Cortex of kidney (tissue), 1 donor: ENCODE results near the gene BRSK2.
"Not testable (repeated sequence)": the region's sequence is repeated elsewhere in the genome, so short reads cannot be mapped to it uniquely, and the experiment has no call there.

Experiments
- DNase-seq: peaks from one replicate; lab custom pipeline; 2025; lab: John Stamatoyannopoulos, UW

Gene BRSK2

GRCh38 chr11:1409852-1410125 lies 20.1 kb downstream of the BRSK2 start:
- DNase-seq = not testable (repeated sequence)

- no peak for DNase-seq
These were observed 20.9 kb downstream of the BRSK2 start for GRCh38 chr11:1410366-1411291.

DNA sequence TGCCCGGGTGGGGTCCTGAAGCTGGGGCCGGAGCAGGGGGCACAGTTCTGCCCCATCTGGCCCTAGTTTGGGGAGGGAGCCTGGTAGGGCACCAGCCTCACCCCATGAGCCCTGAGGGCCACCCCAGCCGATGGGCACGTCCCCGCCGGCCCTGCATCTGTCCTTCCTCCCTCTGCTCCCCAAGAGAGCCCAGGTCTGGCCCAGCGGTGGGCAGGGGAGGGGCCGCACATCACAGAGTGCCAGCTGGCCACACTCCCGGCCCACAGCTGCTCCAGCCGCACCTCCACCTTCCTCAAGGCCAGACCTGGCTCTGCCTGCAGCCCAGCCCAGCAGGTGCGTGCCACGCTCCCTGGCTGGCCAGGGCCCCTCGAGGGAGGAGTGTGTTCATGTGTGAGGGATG lies 21.6 kb downstream of the BRSK2 start:
- DNase-seq = no peak

DNA sequence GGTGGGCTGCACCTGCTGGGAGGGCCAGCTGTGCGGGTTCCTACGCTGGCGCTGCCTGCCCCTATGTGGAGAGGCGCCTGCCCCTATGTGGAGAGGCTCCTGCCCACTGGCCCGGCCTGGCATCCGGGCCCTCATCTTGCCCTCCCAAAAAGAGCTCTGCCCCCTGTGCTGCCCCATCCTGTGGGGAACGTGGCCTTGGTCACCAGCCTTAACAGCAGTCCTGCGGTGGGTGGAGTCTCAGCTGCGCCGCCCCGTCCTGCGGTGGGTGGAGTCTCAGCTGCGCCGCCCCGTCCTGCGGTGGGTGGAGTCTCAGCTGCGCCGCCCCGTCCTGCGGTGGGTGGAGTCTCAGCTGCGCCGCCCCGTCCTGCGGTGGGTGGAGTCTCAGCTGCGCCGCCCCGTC lies 22.0 kb downstream of the BRSK2 start:
- DNase-seq = not testable (repeated sequence)

DNA sequence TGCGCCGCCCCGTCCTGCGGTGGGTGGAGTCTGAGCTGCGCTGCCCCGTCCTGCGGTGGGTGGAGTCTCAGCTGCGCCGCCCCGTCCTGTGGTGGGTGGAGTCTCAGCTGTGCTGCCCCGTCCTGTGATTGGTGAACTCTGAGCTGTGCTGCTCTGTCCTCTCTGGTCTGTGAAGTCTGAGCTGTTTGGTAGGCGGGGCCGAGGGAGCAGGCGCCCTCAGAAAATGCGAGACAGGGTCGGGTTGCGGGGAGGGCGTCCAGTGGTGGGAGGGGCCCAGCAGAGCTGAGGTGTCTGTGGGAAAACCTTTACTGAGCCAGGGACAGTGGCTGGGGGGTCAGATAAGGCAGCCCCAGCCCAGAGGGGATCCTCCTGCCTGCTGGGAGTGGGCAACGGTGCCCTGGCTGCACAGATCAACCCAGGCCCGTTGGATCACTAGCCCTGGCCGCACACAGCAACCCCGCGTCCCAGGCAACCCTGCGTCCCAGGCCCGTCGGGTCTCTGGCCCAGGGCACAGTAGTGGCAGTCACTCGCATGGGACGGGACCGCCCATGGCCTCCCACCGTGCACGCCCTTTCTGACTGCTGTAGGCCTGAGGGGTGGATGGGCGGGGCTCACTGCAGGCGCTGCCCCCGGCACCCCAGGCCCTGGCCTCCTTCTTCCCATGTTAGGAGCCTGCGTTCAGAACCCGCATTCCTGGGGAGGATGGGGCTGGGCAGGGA lies 22.8 kb downstream of the BRSK2 start:
- DNase-seq = no peak

DNA sequence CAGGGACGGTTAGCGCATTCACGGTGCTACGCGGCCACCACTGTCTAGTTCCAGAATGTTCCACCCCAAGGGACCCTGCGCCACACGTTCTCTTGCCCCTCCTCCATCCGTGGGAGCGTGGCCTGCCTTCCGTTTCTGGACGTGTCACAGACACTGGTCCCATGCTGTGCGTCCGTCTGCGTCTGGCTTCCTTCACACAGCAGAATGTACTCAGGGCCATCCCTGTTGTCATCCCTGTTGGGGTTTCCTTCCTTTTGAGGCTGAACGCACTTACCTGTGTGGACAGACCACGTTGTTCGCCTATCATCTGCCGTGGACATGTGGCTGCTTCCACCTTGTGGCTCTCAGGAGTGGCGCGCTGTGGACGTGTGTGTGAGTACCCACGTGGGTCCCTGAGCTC lies 24.9 kb downstream of the BRSK2 start:
- no peak for DNase-seq

- no peak for DNase-seq
These were observed 25.9 kb downstream of the BRSK2 start for GRCh38 chr11:1415631-1416030.

DNA sequence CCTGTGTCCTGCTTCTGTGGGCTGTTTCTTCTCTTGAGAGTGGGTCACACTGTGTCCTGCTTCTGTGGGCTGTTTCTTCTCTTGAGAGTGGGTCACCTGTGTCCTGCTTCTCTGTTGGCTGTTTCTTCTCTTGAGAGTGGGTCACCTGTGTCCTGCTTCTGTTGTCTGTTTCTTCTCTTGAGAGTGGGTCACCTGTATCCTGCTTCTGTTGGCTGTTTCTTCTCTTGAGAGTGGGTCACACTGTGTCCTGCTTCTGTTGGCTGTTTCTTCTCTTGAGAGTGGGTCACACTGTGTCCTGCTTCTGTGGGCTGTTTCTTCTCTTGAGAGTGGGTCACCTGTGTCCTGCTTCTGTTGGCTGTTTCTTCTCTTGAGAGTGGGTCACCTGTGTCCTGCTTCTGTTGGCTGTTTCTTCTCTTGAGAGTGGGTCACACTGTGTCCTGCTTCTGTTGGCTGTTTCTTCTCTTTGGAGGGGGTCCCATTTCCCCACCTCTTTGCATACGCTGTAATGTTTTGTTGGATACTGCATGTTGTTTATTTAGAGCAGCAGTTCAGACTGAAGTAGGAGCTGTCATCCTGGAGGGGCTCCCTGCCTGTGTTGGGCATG lies 28.6 kb downstream of the BRSK2 start:
- not testable (repeated sequence) for DNase-seq

DNA sequence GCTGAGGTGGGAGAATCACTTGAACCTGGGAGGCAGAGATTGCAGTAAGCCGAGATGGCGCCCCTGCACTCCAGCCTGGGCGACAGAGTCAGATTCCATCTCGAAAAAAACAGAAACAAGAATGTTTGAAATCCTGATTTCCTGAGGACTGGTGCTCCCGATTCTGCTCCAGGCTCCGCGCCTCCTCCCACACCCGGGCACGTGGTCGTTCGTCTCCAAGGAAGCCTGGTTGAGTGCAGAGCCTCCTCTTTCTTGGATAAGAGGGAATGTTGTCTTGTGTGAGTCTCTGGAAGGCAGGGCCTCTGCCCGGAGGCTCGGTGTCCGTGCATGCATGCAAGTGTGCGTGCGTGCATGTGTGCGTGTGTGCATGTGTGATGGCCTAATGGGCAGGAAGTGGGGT lies 30.1 kb downstream of the BRSK2 start:
- no peak for DNase-seq

DNA sequence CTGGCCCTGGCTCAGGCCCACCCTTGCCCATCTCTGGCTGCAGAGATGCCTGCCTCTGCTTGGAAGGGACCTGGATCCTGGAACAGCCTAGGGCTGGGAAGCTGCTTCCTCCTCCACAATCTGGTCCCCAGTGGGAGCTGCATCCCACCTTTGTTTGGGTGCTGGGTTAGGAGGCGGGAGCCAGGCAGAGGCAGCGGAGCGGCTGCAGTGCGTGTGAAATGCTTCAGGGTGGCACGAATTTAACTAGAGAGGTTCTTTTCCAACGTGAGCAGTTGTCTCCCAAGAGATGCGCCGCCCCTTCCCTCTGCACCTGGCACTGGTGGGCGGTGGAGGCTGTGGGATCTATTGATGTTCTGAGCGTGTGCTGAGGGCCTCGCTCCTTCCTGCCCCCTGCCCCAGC lies 31.6 kb downstream of the BRSK2 start:
- DNase-seq = no peak

- no peak for DNase-seq
These were observed 32.7 kb downstream of the BRSK2 start for GRCh38 chr11:1422481-1422880.

GRCh38 chr11:1422981-1423380 lies 33.2 kb downstream of the BRSK2 start:
- no peak for DNase-seq

DNA sequence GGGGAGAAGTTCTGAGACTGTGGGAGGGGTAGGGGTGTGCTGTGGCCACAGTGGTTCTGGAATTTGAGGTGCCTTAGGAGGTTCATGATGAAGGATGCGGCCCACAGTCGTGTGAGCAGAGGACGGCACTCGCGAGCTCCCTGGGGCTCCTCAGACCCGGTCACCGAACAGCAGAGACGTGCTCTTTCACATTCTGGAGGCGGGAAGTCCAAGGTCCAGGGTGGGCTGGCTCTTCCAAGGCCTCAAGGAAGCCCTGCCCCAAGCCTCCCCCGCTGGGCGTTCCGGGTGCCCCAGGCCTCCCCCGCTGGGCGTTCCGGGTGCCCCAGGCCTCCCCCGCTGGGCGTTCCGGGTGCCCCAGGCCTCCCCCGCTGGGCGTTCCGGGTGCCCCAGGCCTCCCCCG lies 33.7 kb downstream of the BRSK2 start:
- DNase-seq = not testable (repeated sequence)

- DNase-seq = no peak
These were observed 35.3 kb downstream of the BRSK2 start for GRCh38 chr11:1425006-1425405.

GRCh38 chr11:1425439-1425838 lies 35.7 kb downstream of the BRSK2 start:
- DNase-seq = no peak

DNA sequence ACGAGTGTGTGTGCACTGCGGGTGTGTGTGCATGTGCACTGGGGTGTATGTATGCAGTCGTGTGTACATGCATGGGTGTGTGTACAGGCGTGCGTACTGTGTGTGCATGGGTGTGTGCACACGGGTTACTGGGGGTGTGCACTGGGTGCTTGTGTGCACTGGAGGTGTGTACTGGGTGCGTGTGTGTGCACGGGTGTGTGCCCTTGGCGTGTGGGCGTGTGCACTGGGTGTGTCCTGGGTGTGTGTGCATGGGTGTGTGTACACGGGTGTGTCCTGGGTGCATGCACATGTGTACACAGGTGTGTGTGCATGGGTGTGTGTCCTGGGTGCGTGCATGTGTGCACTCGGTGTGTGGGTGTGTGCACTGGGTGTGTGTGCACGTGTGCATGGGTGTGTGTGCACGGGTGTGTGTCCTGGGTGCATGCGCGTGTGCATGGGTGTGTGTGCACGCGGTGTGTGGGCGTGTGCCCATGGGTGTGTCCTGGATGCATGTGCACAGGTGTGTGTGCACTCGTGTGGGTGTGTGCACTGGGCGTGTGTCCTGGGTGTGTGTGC lies 39.1 kb downstream of the BRSK2 start:
- DNase-seq = no peak

DNA sequence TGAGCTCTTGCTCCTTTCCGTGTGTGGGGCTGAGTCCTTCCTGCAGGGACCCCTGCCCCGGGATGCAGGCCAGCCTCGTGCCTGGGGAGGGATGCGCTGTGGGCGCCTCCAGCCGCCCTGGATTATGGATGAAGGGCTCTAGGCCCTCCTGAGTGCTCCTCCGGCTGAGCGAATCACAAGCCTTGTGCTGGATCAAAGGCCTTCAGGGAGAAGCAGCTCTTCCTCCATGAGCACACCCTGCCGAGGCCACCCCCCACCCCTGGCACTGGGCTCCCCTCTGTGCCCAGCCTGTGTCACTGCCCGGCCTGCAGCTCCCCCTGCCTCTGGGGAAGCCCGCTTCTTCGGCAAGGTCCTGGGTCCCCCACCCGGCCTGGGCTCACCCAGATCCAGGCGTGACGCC lies 43.8 kb downstream of the BRSK2 start:
- no peak for DNase-seq

DNA sequence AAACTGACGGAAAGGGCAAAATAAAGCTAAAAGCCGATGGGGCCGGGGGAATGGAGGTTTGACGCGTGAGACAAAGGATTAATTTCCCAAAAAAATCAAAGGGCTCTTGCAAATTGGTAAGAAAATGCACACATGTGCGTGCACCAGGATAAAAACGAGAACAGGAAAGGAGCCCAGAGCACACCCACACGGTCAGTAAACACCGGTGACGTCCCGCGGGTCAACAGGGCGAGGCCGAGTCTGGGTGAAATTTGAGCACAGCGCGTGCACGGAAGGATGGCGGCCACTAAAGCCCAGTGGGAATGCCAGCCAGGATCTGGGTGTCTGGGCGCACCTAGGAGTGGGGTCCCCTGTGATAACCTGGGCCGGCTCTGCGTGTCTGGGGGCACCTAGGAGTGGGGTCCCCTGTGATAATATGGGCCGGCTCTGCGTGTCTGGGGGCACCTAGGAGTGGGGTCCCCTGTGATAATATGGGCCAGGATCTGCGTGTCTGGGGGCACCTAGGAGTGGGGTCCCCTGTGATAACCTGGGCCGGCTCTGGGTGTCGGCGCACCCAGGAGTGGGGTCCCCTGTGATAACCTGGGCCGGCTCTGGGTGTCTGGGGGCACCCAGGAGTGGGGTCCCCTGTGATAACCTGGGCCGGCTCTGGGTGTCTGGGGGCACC lies 44.4 kb downstream of the BRSK2 start:
- DNase-seq = no peak

- DNase-seq = not testable (repeated sequence)
These were observed 45.7 kb downstream of the BRSK2 start for GRCh38 chr11:1435479-1435819.

GRCh38 chr11:1435820-1436467 lies 46.2 kb downstream of the BRSK2 start:
- no peak for DNase-seq

DNA sequence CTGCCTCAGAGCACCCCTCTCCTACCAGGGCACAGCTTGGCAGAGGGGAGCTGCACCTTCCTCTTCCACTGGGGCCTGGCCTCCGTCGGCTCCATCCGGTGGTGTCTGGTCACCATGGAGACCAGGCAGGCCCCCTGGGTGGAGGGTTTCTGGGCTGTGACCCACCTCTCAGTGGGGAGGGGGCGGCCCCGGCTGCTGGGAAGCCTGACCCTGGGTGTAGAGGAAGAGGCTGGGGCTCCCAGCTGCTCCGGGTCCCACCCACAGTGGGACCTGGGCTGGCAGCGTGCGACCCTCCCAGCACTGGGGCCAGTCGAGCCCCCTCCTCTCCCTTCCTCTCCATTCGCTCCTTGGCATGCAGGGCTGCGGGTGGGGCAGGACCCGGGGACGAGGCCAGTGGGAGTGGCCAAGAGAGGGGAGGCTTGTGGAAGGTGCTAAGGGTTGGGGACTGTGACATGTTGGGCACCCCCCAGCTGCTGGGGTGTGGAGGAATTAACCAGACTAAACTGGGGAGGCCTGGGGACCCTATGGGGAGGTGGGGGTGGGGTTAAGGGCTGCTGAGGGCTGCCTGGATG lies 46.8 kb downstream of the BRSK2 start:
- DNase-seq = no peak

GRCh38 chr11:1437500-1437899 lies 47.8 kb downstream of the BRSK2 start:
- DNase-seq = no peak
